HepG2 (cell line): Measurements from ENCODE around the gene RABGGTA. TPM values are rescaled to one million over a fixed set of nuclear protein-coding genes. Genes with fewer than 3 reads are reported as not detected.

Experiments
- BHLHE40 ChIP-seq: IDR thresholded peaks from 2 replicates; pipeline ENCODE4 v1.6.1; 2011; ENCODE audit warnings: low read length, improper control_type of control experiment
- BRF2 ChIP-seq: sonication (generic); formaldehyde crosslinking; IDR thresholded peaks from 2 replicates; pipeline ENCODE4 v1.8.1; 2022; ENCODE audit warnings: mild to moderate bottlenecking, missing genetic modification reagents
- CREB1 ChIP-seq, 2 experiments: fragments of 450-650 bp in 1 of 2; IDR thresholded peaks; 2 replicates each; pipeline ENCODE4 v1.6.1; 2016 to 2017; ENCODE audit warnings: control low read depth in 1 of 2, mild to moderate bottlenecking in 1 of 2, missing compliant biosample characterization in 1 of 2, missing genetic modification characterization in 1 of 2
- NCOR1 ChIP-seq: fragments of 200-600 bp; sonication (generic); IDR thresholded peaks from 2 replicates; pipeline ENCODE4 v1.7.0; 2017; ENCODE audit warnings: antibody characterized with exemption, low read length, borderline replicate concordance
- RBFOX2 ChIP-seq: fragments of 200-400 bp; formaldehyde crosslinking; IDR thresholded peaks from 2 replicates; pipeline ENCODE4 v1.6.1; 2017; ENCODE audit warnings: low read depth, mild to moderate bottlenecking, low read length
- RNF219 ChIP-seq: sonication (generic); formaldehyde crosslinking; IDR thresholded peaks from 2 replicates; pipeline ENCODE4 v1.5.0; 2020; ENCODE audit warnings: mild to moderate bottlenecking, missing genetic modification reagents
- TOPORS ChIP-seq: sonication (generic); formaldehyde crosslinking; IDR thresholded peaks from 2 replicates; pipeline ENCODE4 v1.8.0; 2023; ENCODE audit warnings: mild to moderate bottlenecking, missing genetic modification reagents
- ZBTB14 ChIP-seq: sonication (generic); formaldehyde crosslinking; IDR thresholded peaks from 2 replicates; pipeline ENCODE4 v1.4.0; 2020; ENCODE audit warnings: missing genetic modification reagents
- ZNF260 ChIP-seq: sonication (generic); formaldehyde crosslinking; IDR thresholded peaks from 2 replicates; pipeline ENCODE4 v1.4.0; 2020; ENCODE audit warnings: missing genetic modification reagents, low read depth, mild to moderate bottlenecking, borderline replicate concordance
- ZNF318 ChIP-seq: sonication (generic); formaldehyde crosslinking; IDR thresholded peaks from 2 replicates; pipeline ENCODE4 v1.4.0; 2020; ENCODE audit warnings: mild to moderate bottlenecking, missing genetic modification reagents
- ZNF713 ChIP-seq: sonication (generic); formaldehyde crosslinking; IDR thresholded peaks from 2 replicates; pipeline ENCODE4 v1.4.0; 2020; ENCODE audit warnings: mild to moderate bottlenecking, missing genetic modification reagents
- ZNF724P ChIP-seq: sonication (generic); formaldehyde crosslinking; IDR thresholded peaks from 2 replicates; pipeline ENCODE4 v1.8.0; 2022; ENCODE audit warnings: missing genetic modification reagents, borderline replicate concordance
- ZNF747 ChIP-seq: sonication (generic); formaldehyde crosslinking; IDR thresholded peaks from 2 replicates; pipeline ENCODE4 v1.8.1; 2023; ENCODE audit warnings: missing genetic modification reagents, mild to moderate bottlenecking, borderline replicate concordance
- ZNF773 ChIP-seq: sonication (generic); formaldehyde crosslinking; IDR thresholded peaks from 2 replicates; pipeline ENCODE4 v1.4.0; 2020; ENCODE audit warnings: missing genetic modification reagents, borderline replicate concordance
- ZNF879 ChIP-seq: sonication (generic); formaldehyde crosslinking; IDR thresholded peaks from 2 replicates; pipeline ENCODE4 v1.8.1; 2023; ENCODE audit warnings: missing genetic modification reagents
- polyA plus RNA-seq, 8 experiments: library from polyadenylated mRNA; depleted of rRNA in 3 of 8; stranded (reverse) in 7 of 8; unstranded in 1 of 8; fragments of >200 nt; fragmentation: Illumina TruSeq in 4 of 8; extraction: Trizol in 4 of 8; gene quantifications; 2 replicates each; pipeline versions ENCODE4 v1.2.1 to v1.2.3, GENCODE V29; 2011 to 2016; ENCODE audit warnings: low read depth in 4 of 8, missing spikeins in 1 of 8, mixed read lengths in 1 of 8; ENCODE audit not compliant: insufficient read depth in 1 of 8
- total RNA-seq, 5 experiments: library from RNA; depleted of rRNA; stranded (reverse); fragments of >200 nt; fragmentation: Illumina TruSeq; extraction: Trizol; gene quantifications; 2 replicates each; pipeline ENCODE4 v1.2.3, GENCODE V29; 2016; ENCODE audit warnings: low read depth in 1 of 5

The RABGGTA gene
- total and polyA plus RNA-seq, 2 of the 13 experiments (the other 11 are each of a cell fraction or from before 2014, with no cell fraction given): 57.9 to 90.8 TPM

GRCh38 chr14:24308342-24309124 lies 37.1 kb upstream of the RABGGTA start (continued):
- no peak for TF ChIP-seq RNF219 (CRISPR knock-in tag)
- no peak for TF ChIP-seq ZNF747 (CRISPR knock-in tag)
- no peak for TF ChIP-seq NCOR1
- TF ChIP-seq RBFOX2: peak; percentile 50; the same call in 1 of the 2 replicates
- no peak for TF ChIP-seq ZNF724P (CRISPR knock-in tag)
- no peak for TF ChIP-seq ZNF260 (CRISPR knock-in tag)
- no peak for TF ChIP-seq BRF2 (CRISPR knock-in tag)
- no peak for TF ChIP-seq ZBTB14 (CRISPR knock-in tag)
- 0 out of 2 replicates have a peak, but pooled peaks have one; percentile 46 for TF ChIP-seq TOPORS
- TF ChIP-seq BHLHE40: no peak
- no peak for TF ChIP-seq ZNF773 (CRISPR knock-in tag)
- TF ChIP-seq ZNF713 (CRISPR knock-in tag): 0 out of 2 replicates have a peak, but pooled peaks have one; percentile 73
- peak; percentile 79; the same call in 1 of the 2 replicates for TF ChIP-seq ZNF318 (CRISPR knock-in tag)
- peak; percentile 65; the same call in 1 of the 2 replicates for TF ChIP-seq ZNF879
- TF ChIP-seq CREB1 (IDR thresholded peaks at IDR 0.05): no peak
- TF ChIP-seq CREB1 (CRISPR knock-in tag; IDR thresholded peaks at IDR 0.05): no peak
